DMS 273 treated with DMSO at 0.1 percent for 48 hours (cell line): ENCODE data around the gene ARHGAP44.

Source experiments
- DNase-seq: peaks from one replicate; lab custom pipeline; 2025; lab: John Stamatoyannopoulos, UW

The ARHGAP44 gene

DNA sequence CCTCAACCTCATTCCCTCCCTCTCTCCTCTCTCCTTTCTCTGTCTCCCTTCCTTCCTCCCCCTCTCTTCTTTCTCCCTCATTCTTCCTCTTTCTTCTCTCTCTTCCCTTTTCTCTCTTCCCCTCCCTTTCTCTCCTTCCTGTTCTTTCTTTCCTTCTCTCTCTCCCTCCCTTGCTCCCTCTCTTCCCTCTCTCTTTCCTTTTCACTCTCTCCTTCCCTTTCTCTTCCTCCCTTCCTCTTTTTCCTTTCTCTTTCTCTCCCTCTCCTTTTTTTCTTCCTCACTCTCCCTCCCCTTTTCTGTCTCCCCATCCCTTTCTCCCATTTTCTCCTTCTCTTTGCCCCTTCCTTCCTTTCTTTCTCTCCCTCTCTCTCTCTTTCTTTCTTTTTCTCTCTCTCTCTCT, 236.4 kb downstream of the ARHGAP44 start:
- no peak for DNase-seq

GRCh38 chr17:13027246-13027645, 237.9 kb downstream of the ARHGAP44 start:
- no peak for DNase-seq

DNA sequence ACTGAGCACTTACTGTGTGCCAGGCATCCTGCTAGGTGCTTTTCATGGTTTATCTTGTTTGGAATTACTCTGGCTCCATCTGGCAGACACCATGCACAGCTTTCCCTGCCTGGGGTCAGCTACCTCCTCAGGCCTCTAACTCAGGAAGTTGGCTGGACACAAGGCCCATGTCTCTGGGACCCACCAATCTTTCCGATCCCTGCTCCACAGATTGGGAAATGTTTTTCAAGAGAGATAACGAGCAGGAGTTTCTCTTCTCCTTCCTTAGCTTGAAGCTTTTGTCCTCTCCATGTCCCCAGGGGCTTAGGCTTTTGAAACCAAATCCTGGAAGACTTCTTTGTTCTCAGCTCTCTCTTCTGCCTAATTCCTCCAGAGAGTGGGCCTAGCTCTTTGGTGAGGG, 240.0 kb downstream of the ARHGAP44 start:
- no peak for DNase-seq

DNA sequence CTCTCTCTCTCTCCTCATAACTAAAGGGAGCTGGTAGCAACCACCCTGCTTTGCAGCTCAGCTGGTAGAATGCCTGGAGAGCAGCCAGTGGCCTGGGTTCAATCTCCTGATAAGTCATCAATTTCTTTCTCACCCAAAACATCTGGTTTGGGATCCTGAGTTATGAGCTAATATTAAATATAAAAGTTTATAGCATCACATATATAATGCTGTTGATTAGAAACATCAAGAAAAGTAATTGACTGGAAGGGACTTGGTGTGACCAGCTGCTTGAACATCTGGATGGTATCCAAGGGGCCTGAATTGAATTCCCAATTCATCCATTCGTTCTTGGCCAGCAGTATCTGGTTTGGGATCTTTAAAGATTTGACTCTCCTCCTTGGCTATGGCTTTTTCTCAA, 240.8 kb downstream of the ARHGAP44 start:
- no peak for DNase-seq

DNA sequence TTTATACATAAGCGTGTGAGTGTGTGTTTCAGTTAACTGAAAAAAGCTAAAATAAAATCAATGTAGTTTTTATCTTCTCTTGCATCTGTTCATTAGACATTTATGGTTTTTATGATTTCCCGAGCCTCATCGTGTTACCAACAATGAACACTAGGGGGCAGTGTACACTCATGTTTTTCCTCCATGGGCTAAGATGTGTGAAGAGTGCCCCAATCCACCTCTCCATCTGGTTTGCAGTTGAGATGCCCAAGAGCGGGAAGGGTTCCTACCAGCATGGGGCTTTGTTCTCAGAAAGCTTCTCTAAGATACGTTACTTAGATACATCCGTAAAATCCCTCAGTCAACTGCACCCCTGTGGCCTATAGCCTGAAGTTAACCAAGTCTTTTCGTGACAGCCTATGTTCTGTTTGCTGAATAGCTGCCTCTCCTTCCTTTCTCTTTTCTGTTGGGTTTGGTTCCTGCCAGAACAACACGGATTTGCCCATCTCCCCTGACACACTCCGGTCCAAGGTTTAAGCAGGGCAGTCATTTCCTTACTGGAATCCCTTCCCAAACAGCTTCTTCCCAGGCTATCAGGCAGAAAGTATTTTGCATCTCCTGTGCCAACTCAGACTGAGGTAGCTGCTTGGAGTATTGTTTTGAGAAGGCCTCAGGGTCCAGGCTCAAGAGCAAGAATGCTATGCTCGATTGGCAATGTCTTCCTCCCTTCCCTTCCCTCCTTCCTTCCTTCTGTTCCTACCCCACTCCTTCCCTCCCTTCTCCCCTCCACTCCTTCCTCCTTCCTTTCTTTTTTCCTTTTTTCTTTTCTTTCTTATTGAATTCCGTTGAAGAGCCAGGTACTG, 241.4 kb downstream of the ARHGAP44 start:
- no peak for DNase-seq

- DNase-seq, result no peak
Measured at GRCh38 chr17:13031718-13032350, 242.5 kb downstream of the ARHGAP44 start.

- DNase-seq, result no peak
Measured at GRCh38 chr17:13035420-13035819, 246.1 kb downstream of the ARHGAP44 start.

DNA sequence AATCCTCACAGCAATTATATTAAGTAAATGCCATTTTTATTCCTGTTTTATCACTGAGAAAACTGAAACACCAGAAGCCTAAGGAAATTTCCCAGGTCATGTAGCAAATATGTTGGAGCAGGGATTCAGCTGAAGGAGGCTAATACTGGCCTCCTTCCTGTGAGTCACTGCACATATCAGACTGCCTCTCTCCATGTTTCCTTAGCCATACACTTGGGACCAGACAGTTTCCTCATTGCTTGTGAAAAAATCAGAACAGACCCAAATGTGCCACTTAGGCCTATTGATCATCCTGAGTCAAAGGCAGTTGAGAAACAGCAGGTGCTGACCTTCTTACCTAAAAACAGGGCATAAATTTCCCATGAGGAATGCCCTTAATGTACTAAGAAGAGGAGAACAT, 247.5 kb downstream of the ARHGAP44 start:
- DNase-seq, result no peak

DNA sequence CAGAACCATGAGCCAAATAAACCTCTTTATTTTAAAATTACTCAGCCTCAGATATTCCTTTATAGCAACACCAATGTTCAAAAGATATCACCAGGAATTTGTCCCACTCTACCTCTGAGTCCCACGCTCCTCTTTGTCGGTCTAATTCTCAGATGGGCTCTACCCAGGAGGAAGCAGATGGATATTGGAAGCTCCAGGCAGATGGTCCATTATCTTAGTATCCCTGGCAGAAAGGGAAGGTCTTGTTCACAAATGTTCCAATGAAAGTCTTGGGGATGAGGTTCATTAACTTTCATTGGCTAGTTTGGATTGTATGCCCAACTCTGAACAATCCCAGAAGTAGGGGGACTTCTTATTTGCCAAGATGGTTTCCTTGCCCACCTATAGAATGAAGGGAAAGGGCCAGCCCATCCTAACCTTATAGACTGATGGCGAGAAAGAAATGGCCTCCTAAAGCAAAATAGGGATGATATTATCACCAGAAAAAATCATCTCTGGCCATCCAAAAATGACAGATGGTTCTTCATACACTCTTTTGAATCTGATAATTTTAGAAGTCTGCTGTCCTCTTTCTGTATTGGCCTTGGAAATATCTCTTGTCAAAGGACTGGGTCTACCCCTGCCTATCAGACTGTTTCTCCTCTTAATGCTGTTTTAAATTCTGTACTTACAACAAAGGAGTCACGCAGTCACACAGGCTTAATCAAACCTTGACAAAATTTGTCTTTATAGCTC, 249.8 kb downstream of the ARHGAP44 start:
- no peak for DNase-seq
